DOHH2 (cell line): ENCODE data around the gene PRDM5.

Source experiments
- H3F3A ChIP-seq: fragments of 200-600 bp; sonication (generic), shearing (Covaris generic); 2 replicates; pipeline ENCODE4 v1.6.0; 2016; ENCODE audit warnings: antibody characterized with exemption, mild to moderate bottlenecking; ENCODE audit not compliant: control insufficient read depth, insufficient read depth
- H3K27ac ChIP-seq: fragments of 200-600 bp; sonication (generic); 2 replicates; pipeline ENCODE4 v1.5.1; 2014; ENCODE audit warnings: low read depth, mild to moderate bottlenecking, low read length, moderate library complexity
- H3K27me3 ChIP-seq: fragments of 200-600 bp; sonication (generic); 2 replicates; pipeline ENCODE4 v1.6.1; 2014; ENCODE audit warnings: mild to moderate bottlenecking, low read length, mixed read lengths; ENCODE audit not compliant: control insufficient read depth
- H3K36me3 ChIP-seq: fragments of 200-600 bp; sonication (generic); 2 replicates; pipeline ENCODE4 v1.6.1; 2014; ENCODE audit warnings: mild to moderate bottlenecking, low read length, moderate library complexity, mixed read lengths; ENCODE audit not compliant: control insufficient read depth
- H3K4me1 ChIP-seq: fragments of 200-600 bp; sonication (generic); 2 replicates; pipeline ENCODE4 v1.6.1; 2014; ENCODE audit warnings: mild to moderate bottlenecking, low read length, mixed read lengths; ENCODE audit not compliant: control insufficient read depth
- H3K4me2 ChIP-seq: fragments of 200-600 bp; sonication (generic); 2 replicates; pipeline ENCODE4 v1.6.0; 2014; ENCODE audit warnings: mild to moderate bottlenecking, low read length, moderate library complexity
- H3K4me3 ChIP-seq: fragments of 200-600 bp; sonication (generic); 2 replicates; pipeline ENCODE4 v1.5.1; 2014; ENCODE audit warnings: mild to moderate bottlenecking, low read length, mixed read lengths
- H3K79me2 ChIP-seq: fragments of 200-600 bp; sonication (generic); 2 replicates; pipeline ENCODE4 v1.6.1; 2014; ENCODE audit warnings: mild to moderate bottlenecking, low read length, mixed read lengths; ENCODE audit not compliant: control insufficient read depth
- H3K9me2 ChIP-seq: fragments of 200-600 bp; sonication (generic); replicated peaks from 2 replicates; pipeline ENCODE4 v1.6.1; 2014; ENCODE audit warnings: mild to moderate bottlenecking, low read length, mixed read lengths; ENCODE audit not compliant: control insufficient read depth
- H3K9me3 ChIP-seq: fragments of 200-600 bp; sonication (generic); 2 replicates; pipeline ENCODE4 v1.6.1; 2014; ENCODE audit warnings: antibody characterized with exemption, low read length, mixed read lengths; ENCODE audit not compliant: control insufficient read depth, insufficient read depth
- H4K20me1 ChIP-seq: fragments of 200-600 bp; sonication (generic); 2 replicates; pipeline ENCODE4 v1.6.0; 2014; ENCODE audit warnings: low read depth, mild to moderate bottlenecking, antibody characterized with exemption, low read length, moderate library complexity; ENCODE audit not compliant: control insufficient read depth, insufficient read depth
- CTCF ChIP-seq: fragments of 200-600 bp; sonication (generic); IDR thresholded peaks from one replicate; pipeline ENCODE4 v1.5.1; 2014; ENCODE audit warnings: antibody characterized with exemption, mild to moderate bottlenecking, low read depth, low read length; ENCODE audit not compliant: poor library complexity, severe bottlenecking
- EZH2phosphoT487 ChIP-seq: fragments of 200-600 bp; sonication (generic); IDR thresholded peaks from 2 replicates; pipeline ENCODE4 v1.6.1; 2017; ENCODE audit warnings: borderline replicate concordance, mild to moderate bottlenecking, antibody characterized with exemption, low read length, moderate library complexity, mixed read lengths

The PRDM5 gene

GRCh38 chr4:120865985-120866384, 56.5 kb downstream of the PRDM5 start:
- no peak overlapping the region for H3K4me3 ChIP-seq
- H3F3A ChIP-seq, result no peaks in the 10 kb centered on the region
- H3K27ac ChIP-seq, result no peak overlapping the region
- no peaks in the 10 kb centered on the region for H3K36me3 ChIP-seq
- no peaks in the 10 kb centered on the region for H3K27me3 ChIP-seq
- TF ChIP-seq EZH2phosphoT487 (no peak), CTCF (no peak)
- peaks cover 9% of the 10 kb centered on the region for H3K4me1 ChIP-seq
- H3K9me3 ChIP-seq, result no peaks in the 10 kb centered on the region
- H4K20me1 ChIP-seq, result no peaks in the 10 kb centered on the region
- H3K4me2 ChIP-seq, result peak overlapping the region; percentile 1; the same call in 1 of the 2 replicates
- H3K9me2 ChIP-seq, result no peaks in the 10 kb centered on the region
- H3K79me2 ChIP-seq, result no peaks in the 10 kb centered on the region

GRCh38 chr4:120864969-120865368, 57.6 kb downstream of the PRDM5 start:
- no peaks in the 10 kb centered on the region for H3K9me2 ChIP-seq
- no peaks in the 10 kb centered on the region for H4K20me1 ChIP-seq
- H3K4me3 ChIP-seq, result no peak overlapping the region
- H3K27ac ChIP-seq, result no peak overlapping the region
- peaks cover 9% of the 10 kb centered on the region for H3K4me1 ChIP-seq
- no peaks in the 10 kb centered on the region for H3K79me2 ChIP-seq
- no peaks in the 10 kb centered on the region for H3K36me3 ChIP-seq
- H3K27me3 ChIP-seq, result no peaks in the 10 kb centered on the region
- TF ChIP-seq CTCF, result no peak
- TF ChIP-seq EZH2phosphoT487, result no peak
- H3K9me3 ChIP-seq, result no peaks in the 10 kb centered on the region
- H3F3A ChIP-seq, result no peaks in the 10 kb centered on the region
- H3K4me2 ChIP-seq, result no peak overlapping the region

- Histone ChIP-seq H3K4me1 (peaks cover 9% of the 10 kb centered on the region), H3K27me3 (no peaks in the 10 kb centered on the region), H3K9me2 (no peaks in the 10 kb centered on the region), H3F3A (no peaks in the 10 kb centered on the region), H3K36me3 (no peaks in the 10 kb centered on the region), H4K20me1 (no peaks in the 10 kb centered on the region), H3K27ac (no peak overlapping the region), H3K4me2 (no peak overlapping the region), H3K79me2 (no peaks in the 10 kb centered on the region), H3K9me3 (no peaks in the 10 kb centered on the region), H3K4me3 (no peak overlapping the region)
- TF ChIP-seq CTCF (no peak), EZH2phosphoT487 (no peak)
These were observed 60.1 kb downstream of the PRDM5 start for GRCh38 chr4:120862432-120862831.

GRCh38 chr4:120861852-120862251, 60.7 kb downstream of the PRDM5 start:
- peaks cover 9% of the 10 kb centered on the region for H3K4me1 ChIP-seq
- no peak for TF ChIP-seq CTCF
- TF ChIP-seq EZH2phosphoT487, result no peak
- H3K4me2 ChIP-seq, result no peak overlapping the region
- no peaks in the 10 kb centered on the region for H3K36me3 ChIP-seq
- H3K79me2 ChIP-seq, result no peaks in the 10 kb centered on the region
- H3K27ac ChIP-seq, result no peak overlapping the region
- no peaks in the 10 kb centered on the region for H4K20me1 ChIP-seq
- no peaks in the 10 kb centered on the region for H3K9me2 ChIP-seq
- H3K4me3 ChIP-seq, result no peak overlapping the region
- no peaks in the 10 kb centered on the region for H3F3A ChIP-seq
- H3K9me3 ChIP-seq, result no peaks in the 10 kb centered on the region
- H3K27me3 ChIP-seq, result no peaks in the 10 kb centered on the region
